Esophagus squamous epithelium (tissue), 5 donors: Measurements from ENCODE around the gene AIPL1. TPM values are rescaled to one million over a fixed set of nuclear protein-coding genes. Genes with fewer than 3 reads are reported as not detected.

Experiments used
- DNase-seq: peaks from one replicate; lab custom pipeline; 2025; lab: John Stamatoyannopoulos, UW
- H3K27ac ChIP-seq, 4 donors: fragments of 200-600 bp; sonication (generic); one replicate each; pipeline ENCODE4 v1.5.1; 2016 to 2019; ENCODE audit warnings: mild to moderate bottlenecking in 1 of 4
- H3K27me3 ChIP-seq, 4 donors: fragments of 200-600 bp; sonication (generic); 1 replicate in 3 of 4; 2 replicates in 1 of 4; pipeline versions ENCODE4 v1.5.1 to v1.6.0; 2017 to 2021; ENCODE audit warnings: antibody characterized with exemption in 1 of 4
- H3K36me3 ChIP-seq, 3 donors: fragments of 200-600 bp; sonication (generic); one replicate each; pipeline ENCODE4 v1.5.1; 2016 to 2019
- H3K4me1 ChIP-seq, 3 donors: fragments of 200-600 bp; sonication (generic); one replicate each; pipeline ENCODE4 v1.5.1; 2017 to 2019
- H3K4me3 ChIP-seq, 4 donors: fragments of 200-600 bp; sonication (generic); 1 replicate in 3 of 4; 2 replicates in 1 of 4; pipeline ENCODE4 v1.5.1; 2016 to 2019; ENCODE audit warnings: mild to moderate bottlenecking in 2 of 4, moderate library complexity in 1 of 4
- H3K9me3 ChIP-seq, 3 donors: fragments of 200-600 bp; sonication (generic); one replicate each; pipeline ENCODE4 v1.5.1; 2016 to 2019
- CTCF ChIP-seq, 6 experiments: fragments of 450-650 bp in 4 of 6; fragments of 200-600 bp in 2 of 6; sonication (generic) in 2 of 6; IDR thresholded peaks; one replicate each; pipeline ENCODE4 v1.5.1; 2016 to 2019; ENCODE audit warnings: antibody characterized with exemption in 6 of 6, mild to moderate bottlenecking in 4 of 6, moderate library complexity in 4 of 6
- POLR2A ChIP-seq, 4 donors: fragments of 450-650 bp; IDR thresholded peaks; one replicate each; pipeline ENCODE4 v1.6.1; 2017; ENCODE audit warnings: antibody characterized with exemption in 4 of 4, mild to moderate bottlenecking in 4 of 4, moderate library complexity in 3 of 4
- WGBS, 2 donors: methylation state at CpG; one replicate each; pipeline ENCODE4 v1.1.5; 2018; 5-methylcytosine and 5-hydroxymethylcytosine counted together
- intact Hi-C: fragments of 100-400 bp; cut with DNase I; formaldehyde crosslinking; loops from one replicate; pipeline ENCODE4 v1.15.0; 2022
- total RNA-seq, 4 donors: library from RNA; depleted of rRNA; stranded (reverse); fragments of >200 nt; gene quantifications; one replicate each; pipeline ENCODE4 v1.1.0, GENCODE V29; 2016
- donor health status: DM: yes; HTN: yes; CAD: no.

The AIPL1 gene
- total RNA-seq, 4 donors from 2014 or later = not detected

DNA sequence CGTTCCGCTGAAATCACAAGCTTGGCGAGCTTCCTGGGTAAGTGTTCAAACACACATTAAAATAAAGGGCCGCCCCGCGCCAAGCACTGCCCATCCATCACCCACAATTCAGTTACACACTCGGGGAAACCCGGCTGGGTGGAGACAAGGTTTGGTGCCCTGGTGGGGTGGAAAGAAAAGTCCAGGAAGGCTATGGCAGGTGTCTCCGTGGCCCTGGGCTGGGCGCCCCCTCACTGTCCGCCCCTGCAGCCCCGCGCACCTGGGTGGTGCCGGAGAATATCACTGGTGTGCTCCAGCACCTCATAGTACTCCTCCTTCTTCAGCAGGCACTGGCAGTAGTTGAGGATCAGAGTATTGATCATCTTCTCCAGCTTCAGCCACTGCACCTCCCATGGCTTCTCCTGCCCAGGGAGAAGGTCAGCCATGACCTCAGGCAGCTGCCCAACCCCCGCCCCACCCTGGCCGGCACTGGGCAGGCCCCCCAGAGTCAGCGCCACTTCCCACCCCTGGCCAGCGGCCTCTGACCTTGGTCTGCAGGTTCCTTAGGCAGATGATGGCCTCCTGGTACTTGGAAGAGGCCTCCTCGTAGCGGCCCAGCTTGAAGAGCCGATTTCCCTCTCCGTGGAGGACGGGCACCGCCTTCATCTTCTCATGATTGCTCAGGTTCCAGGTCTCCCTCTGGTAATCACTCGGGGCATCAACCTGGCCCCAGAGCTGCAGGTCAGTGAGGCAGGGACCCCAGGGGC lies 8.4 kb downstream of the AIPL1 start:
- H3K27ac ChIP-seq = no peak overlapping the region
- H3K4me1 ChIP-seq = peaks cover 0 to 18% (median 5%) of the 10 kb centered on the region in 3 donors
- peaks cover 0 to 6% (median 4%) of the 10 kb centered on the region in 3 donors for H3K9me3 ChIP-seq
- DNase-seq = no peak
- no peaks in the 10 kb centered on the region for H3K36me3 ChIP-seq
- H3K4me3 ChIP-seq = no peak overlapping the region
- 44 to 60% methylated on average over 5 to 10 of the region's 25 CpGs for WGBS, 2 donors
- H3K27me3 ChIP-seq = peaks cover 0 to 31% (median 0%) of the 10 kb centered on the region in 4 donors
- intact Hi-C loops = no loop called here
- TF ChIP-seq POLR2A (IDR thresholded peaks at IDR 0.05) (no peak), CTCF (IDR thresholded peaks at IDR 0.05) (no peak)

- WGBS, 2 donors = 94 to 98% methylated on average over 7 to 8 of the region's 18 CpGs
- Histone ChIP-seq H3K36me3 (no peaks in the 10 kb centered on the region), H3K27me3 (peaks cover 0 to 43% (median 0%) of the 10 kb centered on the region in 4 donors), H3K4me3 (no peak overlapping the region), H3K9me3 (no peaks in the 10 kb centered on the region), H3K4me1 (peaks cover 0 to 18% (median 5%) of the 10 kb centered on the region in 3 donors), H3K27ac (no peak overlapping the region)
- intact Hi-C loops = no loop called here
- DNase-seq = no peak
- no peak for TF ChIP-seq POLR2A (IDR thresholded peaks at IDR 0.05)
- no peak for TF ChIP-seq CTCF (IDR thresholded peaks at IDR 0.05)
These were observed 9.5 kb downstream of the AIPL1 start for GRCh38 chr17:6425407-6425806.

DNA sequence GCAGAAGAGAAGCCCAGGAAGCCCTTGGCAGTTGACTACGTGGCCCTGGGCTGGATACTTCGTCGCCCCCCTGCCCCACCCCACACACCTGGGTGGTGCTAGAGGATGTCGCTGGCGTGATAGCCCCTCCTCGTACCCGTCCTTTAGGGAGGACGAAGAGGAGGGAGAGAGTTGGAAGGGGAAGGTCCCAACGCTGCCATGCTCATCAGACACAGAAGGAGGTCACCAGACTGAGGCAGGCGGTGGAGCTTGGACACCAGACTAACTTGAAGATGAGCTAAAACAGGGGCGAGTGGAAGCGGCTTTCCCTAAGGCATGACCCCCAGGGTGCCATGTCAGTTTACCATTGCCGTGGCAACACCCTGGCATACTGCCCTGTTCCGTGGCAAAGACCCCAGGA lies 11.0 kb downstream of the AIPL1 start:
- Histone ChIP-seq H3K9me3 (no peaks in the 10 kb centered on the region), H3K4me3 (no peak overlapping the region), H3K4me1 (peaks cover 0 to 18% (median 5%) of the 10 kb centered on the region in 3 donors), H3K36me3 (no peaks in the 10 kb centered on the region), H3K27ac (no peak overlapping the region), H3K27me3 (peaks cover 0 to 45% (median 0%) of the 10 kb centered on the region in 4 donors)
- intact Hi-C loops = loop anchor here (5.0 kb wide), 1 partner anchor 837 kb away; no protein-coding TSS in a partner anchor
- WGBS, 2 donors = 61 to 68% methylated on average over 8 to 14 of the region's 14 CpGs
- TF ChIP-seq POLR2A (IDR thresholded peaks at IDR 0.05) = no peak
- TF ChIP-seq CTCF (IDR thresholded peaks at IDR 0.05) = no peak
- DNase-seq = no peak

DNA sequence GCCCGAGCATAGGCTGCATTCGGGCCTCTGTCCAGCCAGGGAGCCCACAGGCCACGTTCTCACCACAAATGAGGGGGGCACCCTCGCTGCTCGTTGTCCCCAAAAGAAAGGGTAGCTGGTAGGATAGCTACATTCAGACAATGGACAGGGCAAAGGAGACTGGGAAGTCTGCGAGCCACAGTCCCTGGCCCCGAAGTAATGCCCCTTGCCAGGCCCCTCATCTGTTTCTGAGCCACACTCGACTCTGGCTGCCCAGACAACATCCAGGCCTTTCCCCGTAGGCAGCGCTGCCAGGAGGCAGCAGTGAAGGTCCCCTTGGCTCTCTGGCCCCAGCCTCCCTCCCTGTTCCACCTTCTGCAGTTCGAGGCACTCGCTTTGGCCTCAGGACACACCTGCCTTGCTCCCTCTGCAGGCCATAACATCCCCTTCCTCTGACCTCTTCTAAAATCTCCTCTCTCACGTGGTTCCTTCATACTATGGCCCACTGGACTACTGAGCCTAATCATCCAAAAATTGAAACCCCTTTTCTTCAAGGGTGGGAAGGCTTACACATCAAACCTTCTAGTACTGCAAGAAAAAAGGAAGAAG lies 12.2 kb downstream of the AIPL1 start:
- TF ChIP-seq POLR2A (IDR thresholded peaks at IDR 0.05) (no peak), CTCF (IDR thresholded peaks at IDR 0.05) (no peak)
- Histone ChIP-seq H3K4me1 (peaks cover 0 to 12% (median 5%) of the 10 kb centered on the region in 3 donors), H3K9me3 (no peaks in the 10 kb centered on the region), H3K27ac (no peak overlapping the region), H3K4me3 (no peak overlapping the region), H3K36me3 (no peaks in the 10 kb centered on the region), H3K27me3 (peaks cover 0 to 50% (median 0%) of the 10 kb centered on the region in 4 donors)
- intact Hi-C loops = loop anchor here (5.0 kb wide), 1 partner anchor 835 kb away; no protein-coding TSS in a partner anchor
- DNase-seq = no peak
- WGBS, 2 donors = 49 to 53% methylated on average over 11 to 13 of the region's 13 CpGs
